Trophoblast cell (in vitro differentiated cells and primary cell): ENCODE data around the gene LCA5L.
"Not testable (repeated sequence)": the region's sequence is repeated elsewhere in the genome, so short reads cannot be mapped to it uniquely, and the experiment has no call there.

Experiments
- DNase-seq, 2 donors: peaks; one replicate each; pipeline ENCODE4 v3.0.0-alpha.2; 2016
- H2AFZ ChIP-seq: 2 replicates; pipeline ENCODE4 v1.6.1; 2013; ENCODE audit warnings: low read length, moderate library complexity, mild to moderate bottlenecking; ENCODE audit not compliant: insufficient read depth, poor library complexity
- H2AK5ac ChIP-seq: 2 replicates; pipeline ENCODE4 v1.6.1; 2013; ENCODE audit warnings: mild to moderate bottlenecking, low read length
- H2BK120ac ChIP-seq: 2 replicates; pipeline ENCODE4 v1.6.1; 2013; ENCODE audit warnings: low read length, mild to moderate bottlenecking, moderate library complexity; ENCODE audit not compliant: insufficient read depth, poor library complexity
- H2BK12ac ChIP-seq: 2 replicates; pipeline ENCODE4 v1.6.1; 2013; ENCODE audit warnings: mild to moderate bottlenecking, low read length, moderate library complexity
- H2BK5ac ChIP-seq: 2 replicates; pipeline ENCODE4 v1.6.1; 2013; ENCODE audit warnings: low read length, low read depth, moderate library complexity, mild to moderate bottlenecking; ENCODE audit not compliant: poor library complexity
- H3K14ac ChIP-seq: 2 replicates; pipeline ENCODE4 v1.6.1; 2013; ENCODE audit warnings: mild to moderate bottlenecking, low read length
- H3K18ac ChIP-seq: 2 replicates; pipeline ENCODE4 v1.6.1; 2013; ENCODE audit warnings: mild to moderate bottlenecking, low read length
- H3K23ac ChIP-seq: 2 replicates; pipeline ENCODE4 v1.6.1; 2013; ENCODE audit warnings: low read length
- H3K27ac ChIP-seq: 2 replicates; pipeline ENCODE4 v1.5.1; 2013; ENCODE audit warnings: low read depth, mild to moderate bottlenecking, inconsistent platforms, low read length, moderate library complexity
- H3K27me3 ChIP-seq: 2 replicates; pipeline ENCODE4 v1.6.1; 2013; ENCODE audit warnings: inconsistent platforms, mild to moderate bottlenecking, low read length, moderate library complexity; ENCODE audit not compliant: insufficient read depth
- H3K36me3 ChIP-seq, 2 experiments: 1 replicate in 1 of 2; 2 replicates in 1 of 2; pipeline ENCODE4 v1.6.1; 2013; ENCODE audit warnings: low read length in 2 of 2, mild to moderate bottlenecking in 2 of 2, moderate library complexity in 1 of 2; ENCODE audit not compliant: insufficient read depth in 2 of 2, control insufficient read depth in 1 of 2
- H3K4ac ChIP-seq: 2 replicates; pipeline ENCODE4 v1.6.1; 2013; ENCODE audit warnings: low read depth, mild to moderate bottlenecking, low read length, moderate library complexity
- H3K4me1 ChIP-seq, 2 experiments: 1 replicate in 1 of 2; 2 replicates in 1 of 2; pipeline ENCODE4 v1.6.1; 2013; ENCODE audit warnings: low read length in 2 of 2, mild to moderate bottlenecking in 2 of 2, moderate library complexity in 1 of 2; ENCODE audit not compliant: insufficient read depth in 2 of 2, control insufficient read depth in 1 of 2
- H3K4me2 ChIP-seq: 2 replicates; pipeline ENCODE4 v1.6.1; 2013; ENCODE audit warnings: inconsistent platforms, mild to moderate bottlenecking, low read length, moderate library complexity
- H3K4me3 ChIP-seq: 2 replicates; pipeline ENCODE4 v1.5.1; 2013; ENCODE audit warnings: mild to moderate bottlenecking, low read depth, low read length, inconsistent platforms
- H3K79me1 ChIP-seq: one replicate; pipeline ENCODE4 v1.6.1; 2013; ENCODE audit warnings: low read length
- H3K79me2 ChIP-seq: 2 replicates; pipeline ENCODE4 v1.6.1; 2013; ENCODE audit warnings: low read length, mild to moderate bottlenecking; ENCODE audit not compliant: control insufficient read depth, insufficient read depth, poor library complexity
- H3K9ac ChIP-seq: 2 replicates; pipeline ENCODE4 v1.6.1; 2013; ENCODE audit warnings: mild to moderate bottlenecking, low read length
- H3K9me3 ChIP-seq: 2 replicates; pipeline ENCODE4 v1.6.1; 2013; ENCODE audit warnings: low read depth, mild to moderate bottlenecking, control low read depth, inconsistent platforms, low read length; ENCODE audit not compliant: insufficient read depth
- H4K12ac ChIP-seq: 2 replicates; pipeline ENCODE4 v1.6.1; 2013; ENCODE audit warnings: low read depth, mild to moderate bottlenecking, low read length, moderate library complexity
- H4K8ac ChIP-seq: 2 replicates; pipeline ENCODE4 v1.6.1; 2013; ENCODE audit warnings: low read depth, mild to moderate bottlenecking, low read length, moderate library complexity
- H4K91ac ChIP-seq: one replicate; pipeline ENCODE4 v1.6.1; 2013; ENCODE audit warnings: low read depth, mild to moderate bottlenecking, low read length, moderate library complexity
- WGBS: extraction: QIAGEN DNeasy Blood & Tissue Kit; methylation state at CpG from one replicate; pipeline ENCODE4 v1.1.7; 2013; ENCODE audit warnings: missing lambda C conversion rate; ENCODE audit not compliant: insufficient read length, insufficient coverage; ENCODE audit errors: extremely low coverage; 5-methylcytosine and 5-hydroxymethylcytosine counted together

LCA5L gene

DNA sequence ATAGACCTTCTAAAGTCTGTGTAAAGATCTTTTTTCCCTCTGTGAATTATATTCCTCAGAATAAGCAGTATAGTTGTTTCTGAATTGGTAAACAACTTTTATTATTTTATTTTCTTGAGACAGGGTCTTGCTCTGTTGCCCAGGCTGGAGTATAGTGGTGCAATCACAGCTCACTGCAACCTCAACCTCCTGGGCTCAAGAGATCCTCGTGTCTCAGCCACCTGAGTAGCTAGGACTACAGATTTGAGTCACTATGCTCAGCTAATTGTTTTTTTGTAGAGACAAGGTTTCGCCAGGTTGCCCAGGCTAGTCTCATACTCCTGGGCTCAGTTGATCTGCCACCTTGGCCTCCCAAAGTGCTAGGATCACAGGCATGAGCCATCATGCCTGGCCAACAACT lies 70.1 kb downstream of the LCA5L start:
- no peak overlapping the region for H2BK12ac ChIP-seq
- no peak overlapping the region for H2AK5ac ChIP-seq
- H3K27me3 ChIP-seq, result no peaks in the 10 kb centered on the region
- no peak overlapping the region for H2AFZ ChIP-seq
- no peak overlapping the region for H3K4ac ChIP-seq
- no peak overlapping the region for H3K23ac ChIP-seq
- no peak overlapping the region for H3K4me3 ChIP-seq
- no CpG with 5 or more reads among the region's 2 CpGs for WGBS
- no peak overlapping the region for H2BK5ac ChIP-seq
- no peak overlapping the region for H2BK120ac ChIP-seq
- H3K27ac ChIP-seq, result no peak overlapping the region
- H3K9ac ChIP-seq, result no peak overlapping the region
- no peak overlapping the region for H4K8ac ChIP-seq
- H4K12ac ChIP-seq, result no peak overlapping the region
- no peaks in the 10 kb centered on the region for H3K9me3 ChIP-seq
- no peak overlapping the region for H4K91ac ChIP-seq
- no peak overlapping the region for H3K14ac ChIP-seq
- H3K4me1 ChIP-seq, result no peaks in the 10 kb centered on the region
- H3K36me3 ChIP-seq, result no peaks in the 10 kb centered on the region
- H3K18ac ChIP-seq, result no peak overlapping the region
- H3K79me2 ChIP-seq, result peaks cover 1% of the 10 kb centered on the region
- H3K4me2 ChIP-seq, result no peak overlapping the region
- DNase-seq, result no peak
- H3K79me1 ChIP-seq, result no peaks in the 10 kb centered on the region

DNA sequence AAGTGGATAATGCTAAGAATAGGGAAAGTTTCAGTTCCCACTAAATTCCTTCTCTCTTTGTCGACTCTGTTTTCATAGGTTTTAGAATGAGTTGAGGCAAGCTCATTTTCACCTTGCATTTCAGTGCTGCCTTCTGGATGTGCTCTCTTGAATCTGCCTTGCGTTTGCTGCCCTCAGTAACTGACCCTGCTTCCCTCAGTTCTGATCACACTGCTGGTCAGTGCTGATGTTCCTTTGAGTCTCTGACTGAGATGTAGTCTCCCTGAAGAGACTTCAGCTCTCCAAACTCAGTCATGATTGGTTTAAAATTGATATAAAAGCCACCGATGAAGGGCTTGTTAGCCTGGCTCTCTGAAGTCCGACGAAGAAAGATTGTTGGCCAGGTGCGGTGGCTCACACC lies 71.5 kb downstream of the LCA5L start:
- no peak overlapping the region for H3K4ac ChIP-seq
- no peak overlapping the region for H3K4me3 ChIP-seq
- DNase-seq, result no peak
- no peaks in the 10 kb centered on the region for H3K36me3 ChIP-seq
- H3K9me3 ChIP-seq, result no peaks in the 10 kb centered on the region
- H2AFZ ChIP-seq, result no peak overlapping the region
- no peaks in the 10 kb centered on the region for H3K79me2 ChIP-seq
- H3K18ac ChIP-seq, result no peak overlapping the region
- H2BK12ac ChIP-seq, result no peak overlapping the region
- no peak overlapping the region for H2BK5ac ChIP-seq
- H2AK5ac ChIP-seq, result no peak overlapping the region
- H3K27me3 ChIP-seq, result no peaks in the 10 kb centered on the region
- no CpG with 5 or more reads among the region's 6 CpGs for WGBS
- H3K14ac ChIP-seq, result no peak overlapping the region
- H4K8ac ChIP-seq, result no peak overlapping the region
- H3K9ac ChIP-seq, result no peak overlapping the region
- no peaks in the 10 kb centered on the region for H3K4me1 ChIP-seq
- no peaks in the 10 kb centered on the region for H3K79me1 ChIP-seq
- no peak overlapping the region for H4K91ac ChIP-seq
- no peak overlapping the region for H3K23ac ChIP-seq
- no peak overlapping the region for H4K12ac ChIP-seq
- no peak overlapping the region for H3K27ac ChIP-seq
- no peak overlapping the region for H3K4me2 ChIP-seq
- no peak overlapping the region for H2BK120ac ChIP-seq

DNA sequence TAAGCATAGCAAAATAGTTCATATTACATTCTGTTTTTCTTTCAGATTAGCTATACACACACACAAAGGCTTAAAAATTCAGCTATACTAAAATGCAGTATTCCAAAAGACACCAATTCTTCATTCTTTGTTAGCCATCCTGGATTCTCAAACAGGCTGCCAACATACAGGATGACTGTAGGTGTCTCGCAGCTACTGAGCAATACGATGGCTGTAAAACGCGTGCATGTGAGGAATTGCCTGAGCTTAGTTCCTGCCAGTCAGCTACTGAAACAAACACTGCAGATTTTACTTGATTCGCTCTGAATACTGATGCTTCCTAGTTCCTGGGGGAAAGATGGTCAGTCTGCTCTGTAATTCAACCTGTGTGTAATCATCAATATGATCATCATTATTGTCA lies 71.9 kb downstream of the LCA5L start:
- H3K18ac ChIP-seq, result no peak overlapping the region
- H3K27me3 ChIP-seq, result no peaks in the 10 kb centered on the region
- no peak overlapping the region for H3K23ac ChIP-seq
- H3K4me3 ChIP-seq, result no peak overlapping the region
- H2AFZ ChIP-seq, result no peak overlapping the region
- H3K9ac ChIP-seq, result no peak overlapping the region
- H2BK120ac ChIP-seq, result no peak overlapping the region
- no peak overlapping the region for H3K4me2 ChIP-seq
- no peak overlapping the region for H2BK5ac ChIP-seq
- no peaks in the 10 kb centered on the region for H3K79me1 ChIP-seq
- no peak overlapping the region for H4K12ac ChIP-seq
- H3K27ac ChIP-seq, result no peak overlapping the region
- H3K14ac ChIP-seq, result no peak overlapping the region
- DNase-seq, result peak in 1 of 2 donors; percentile 39
- no peak overlapping the region for H2AK5ac ChIP-seq
- no peak overlapping the region for H4K91ac ChIP-seq
- no CpG with 5 or more reads among the region's 5 CpGs for WGBS
- H3K4me1 ChIP-seq, result no peaks in the 10 kb centered on the region
- no peaks in the 10 kb centered on the region for H3K79me2 ChIP-seq
- no peaks in the 10 kb centered on the region for H3K9me3 ChIP-seq
- H2BK12ac ChIP-seq, result no peak overlapping the region
- H3K4ac ChIP-seq, result no peak overlapping the region
- no peak overlapping the region for H4K8ac ChIP-seq
- no peaks in the 10 kb centered on the region for H3K36me3 ChIP-seq

DNA sequence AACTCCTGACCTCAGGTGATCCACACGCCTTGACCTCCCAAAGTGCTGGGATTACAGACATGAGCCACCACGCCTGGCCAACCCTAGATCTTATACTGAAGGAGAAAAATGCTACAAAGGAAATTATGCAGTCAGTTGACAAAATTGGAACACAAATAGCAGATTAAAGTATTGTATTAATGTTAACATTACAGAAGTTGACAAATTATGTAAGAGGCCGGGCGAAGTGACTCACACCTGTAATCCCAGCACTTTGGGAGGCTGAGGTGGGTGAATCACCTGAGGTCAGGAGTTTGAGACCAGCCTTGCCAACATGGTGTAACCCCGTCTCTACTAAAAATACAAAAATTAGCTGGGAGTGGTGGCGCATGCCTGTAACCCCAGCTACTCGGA lies 75.7 kb downstream of the LCA5L start:
- not testable (repeated sequence) for H4K12ac ChIP-seq

More for the DNA sequence above, 75.7 kb downstream of the LCA5L start:
- not testable (repeated sequence) for H3K14ac ChIP-seq, H3K36me3 ChIP-seq, H3K4me2 ChIP-seq, H4K91ac ChIP-seq, H3K9ac ChIP-seq, H2AFZ ChIP-seq, H3K4me1 ChIP-seq, DNase-seq, H3K27me3 ChIP-seq, H3K4me3 ChIP-seq, H2BK5ac ChIP-seq, H3K18ac ChIP-seq, H3K23ac ChIP-seq, H3K27ac ChIP-seq, H3K4ac ChIP-seq, H2AK5ac ChIP-seq, H3K79me1 ChIP-seq, H4K8ac ChIP-seq, H2BK12ac ChIP-seq, H3K9me3 ChIP-seq, H2BK120ac ChIP-seq, H3K79me2 ChIP-seq
- no CpG with 5 or more reads among the region's 7 CpGs for WGBS
